IPS-NIHi7 (cell line): ENCODE measurements around the gene CDK18.
A peak's percentile ranks its signal among the peaks of the same experiment; 100 is the strongest.

Source experiments
- DNase-seq: peaks from one replicate; pipeline ENCODE4 v3.0.0; 2012; ENCODE audit warnings: mixed read lengths; ENCODE audit errors: extremely low spot score

The CDK18 gene

DNA sequence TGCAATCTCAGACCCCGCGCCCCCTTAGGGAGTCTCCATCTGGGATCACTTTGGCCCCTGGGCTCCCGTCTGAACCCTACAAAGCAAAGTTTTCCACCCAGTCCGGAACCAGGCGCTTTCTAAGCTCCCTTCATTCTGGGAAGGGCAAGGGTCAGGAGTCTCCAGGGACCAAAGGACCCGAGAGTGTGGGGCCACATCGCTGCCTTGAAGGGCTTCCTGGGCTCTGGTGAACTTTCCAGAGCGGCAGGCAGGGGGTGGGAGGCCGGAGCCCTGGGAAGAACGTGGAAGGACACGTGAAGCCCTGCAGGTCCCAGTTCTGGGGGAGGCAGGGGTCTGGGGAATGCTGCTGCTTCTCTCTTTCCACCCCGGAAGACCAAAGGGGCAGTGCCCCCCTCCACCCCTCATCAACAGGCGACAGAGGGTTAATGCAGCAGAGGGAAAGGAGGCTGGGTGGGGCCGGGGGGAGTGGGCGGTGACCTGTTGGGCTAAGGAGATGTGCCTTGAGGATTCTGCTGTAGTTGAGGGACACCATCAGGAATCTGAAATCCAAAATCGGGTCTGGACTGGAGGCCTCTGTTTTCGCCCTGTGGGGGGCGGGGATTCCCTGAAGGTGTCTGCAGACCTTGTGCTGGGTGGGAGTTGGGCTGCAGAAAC is 734 bp downstream of the CDK18 start:
- peak; percentile 56 for DNase-seq

DNA sequence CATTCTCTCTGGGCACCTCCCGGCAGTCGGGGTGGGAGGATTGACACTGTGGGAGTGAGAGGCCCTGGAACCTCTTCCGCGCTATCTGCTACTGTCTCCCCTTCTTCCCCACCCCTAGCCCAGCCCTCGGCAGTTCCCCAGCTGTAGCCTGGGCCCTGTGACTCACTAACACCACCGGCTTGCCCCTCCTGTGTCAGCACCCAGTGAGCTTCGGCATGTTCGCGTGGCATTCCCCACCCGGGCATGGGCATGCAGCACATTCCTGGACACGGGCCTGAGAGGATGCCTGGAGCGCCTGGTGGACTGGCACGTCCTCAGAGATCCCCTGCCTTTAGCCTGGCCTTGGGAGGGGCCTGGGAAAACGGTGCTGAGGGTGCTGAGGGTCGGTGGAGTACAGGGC is 1.3 kb downstream of the CDK18 start:
- DNase-seq, result no peak

GRCh38 chr1:205506409-205507200 is 2.1 kb downstream of the CDK18 start:
- DNase-seq, result no peak

GRCh38 chr1:205508227-205508714 is 3.8 kb downstream of the CDK18 start:
- no peak for DNase-seq

DNA sequence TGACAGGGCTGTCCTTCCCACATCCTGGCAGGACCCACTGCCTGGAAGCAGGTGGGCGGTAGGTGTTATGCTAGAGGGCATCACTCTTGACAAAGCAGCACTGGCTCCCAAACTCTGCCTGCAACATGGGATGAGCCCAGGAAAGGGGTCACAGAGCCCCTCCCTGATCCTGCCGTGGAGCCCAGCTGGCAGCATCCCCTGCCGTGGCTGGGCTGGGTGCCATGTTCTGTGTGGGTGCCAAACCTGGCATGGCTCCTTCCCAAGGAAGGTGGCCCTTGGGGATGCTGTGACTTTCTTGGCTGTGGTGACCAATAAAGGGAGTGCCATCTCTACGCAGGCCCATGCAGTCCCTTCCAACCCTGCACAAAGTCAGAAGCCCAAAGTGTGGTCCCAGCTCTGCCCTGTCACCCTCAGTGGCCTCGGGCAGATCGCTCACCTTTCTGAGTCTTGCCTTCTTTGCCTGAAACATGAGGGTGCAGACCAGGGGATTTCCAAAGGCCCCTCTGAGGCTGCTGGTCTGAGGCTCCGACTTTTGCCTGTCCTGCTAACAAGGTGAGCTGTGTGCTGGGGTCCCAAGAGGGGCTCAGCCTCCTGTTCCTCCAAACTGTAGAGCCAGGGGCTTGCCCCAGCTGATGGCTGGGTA is 6.0 kb downstream of the CDK18 start:
- DNase-seq, result no peak

GRCh38 chr1:205510951-205511330 is 6.5 kb downstream of the CDK18 start:
- no peak for DNase-seq

DNA sequence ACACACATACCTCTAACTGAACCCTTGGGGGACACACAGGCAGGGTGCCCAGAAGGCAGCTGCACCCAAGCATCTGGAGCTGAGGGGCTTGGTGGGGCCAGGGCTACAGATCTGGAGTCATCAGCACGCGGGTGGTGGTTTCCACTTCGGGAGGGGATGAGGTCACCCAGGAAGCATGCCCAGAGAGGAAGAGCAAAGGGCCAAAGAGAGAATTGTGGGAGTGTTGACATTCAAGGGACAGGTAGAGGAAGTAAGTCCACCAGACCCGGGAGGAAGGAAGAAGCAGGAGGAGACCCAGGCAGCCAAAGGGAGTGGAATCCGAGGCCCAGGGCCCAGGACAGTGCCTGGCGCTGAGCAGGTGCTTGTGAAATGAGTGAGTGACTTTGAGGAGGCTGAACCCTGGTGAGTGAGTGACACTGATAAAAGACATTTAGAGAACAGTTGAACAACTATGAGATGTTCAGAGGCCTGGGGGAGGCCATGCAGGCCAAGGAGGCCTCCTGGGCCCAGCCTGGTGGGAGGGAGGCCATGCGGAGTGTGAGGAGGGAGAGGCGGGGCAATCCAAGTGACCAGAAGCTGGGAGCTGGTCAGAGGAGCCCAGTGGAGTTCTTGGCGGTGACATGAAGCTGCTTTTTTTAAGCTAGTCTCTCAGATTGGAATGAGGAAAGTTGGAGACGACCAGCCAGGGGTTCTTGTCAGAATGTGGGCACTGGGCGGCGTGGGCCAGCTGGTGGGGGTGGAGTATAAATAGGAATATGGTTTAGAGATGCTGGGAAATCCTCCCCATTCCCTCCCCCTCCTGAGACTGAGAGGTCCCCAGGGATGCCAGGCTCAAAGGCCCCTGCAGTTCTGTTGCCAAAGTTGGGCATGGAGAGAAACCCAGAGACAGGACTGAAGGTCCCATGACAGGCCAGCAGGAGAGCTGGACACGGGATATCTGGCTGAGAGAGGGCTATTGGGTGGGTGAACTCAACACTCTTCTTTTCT is 7.9 kb downstream of the CDK18 start:
- DNase-seq, result no peak

GRCh38 chr1:205513774-205514173 is 9.3 kb downstream of the CDK18 start:
- no peak for DNase-seq

- no peak for DNase-seq
Measured at GRCh38 chr1:205514211-205515142, 10.0 kb downstream of the CDK18 start.

DNA sequence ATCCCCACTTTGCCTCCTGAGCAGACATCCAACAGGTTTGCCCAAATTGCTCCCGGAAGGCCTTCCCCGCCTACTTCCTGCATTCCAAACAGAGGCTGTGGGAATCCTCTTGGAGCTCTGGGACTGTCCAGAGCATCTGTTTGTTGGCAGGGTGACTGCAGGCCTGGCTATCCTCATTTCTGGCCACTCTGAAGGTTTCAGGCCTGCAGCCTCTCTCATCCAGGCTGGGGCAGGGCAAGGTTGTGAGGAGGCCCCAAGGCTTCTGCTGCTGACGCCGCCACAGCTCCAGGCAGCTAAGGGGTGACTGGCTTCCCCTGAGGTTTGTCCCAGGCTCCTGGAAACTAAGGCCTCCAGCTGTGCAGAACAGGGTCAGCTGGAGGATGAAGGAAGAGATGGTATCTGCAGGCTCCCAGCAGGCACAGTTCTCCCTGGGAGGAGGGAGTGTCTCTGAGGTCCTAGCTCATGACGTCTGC is 11.3 kb downstream of the CDK18 start:
- DNase-seq, result peak; percentile 45

- no peak for DNase-seq
Measured at GRCh38 chr1:205516362-205516761, 11.9 kb downstream of the CDK18 start.

- DNase-seq, result no peak
Measured at GRCh38 chr1:205517288-205517687, 12.8 kb downstream of the CDK18 start.

DNA sequence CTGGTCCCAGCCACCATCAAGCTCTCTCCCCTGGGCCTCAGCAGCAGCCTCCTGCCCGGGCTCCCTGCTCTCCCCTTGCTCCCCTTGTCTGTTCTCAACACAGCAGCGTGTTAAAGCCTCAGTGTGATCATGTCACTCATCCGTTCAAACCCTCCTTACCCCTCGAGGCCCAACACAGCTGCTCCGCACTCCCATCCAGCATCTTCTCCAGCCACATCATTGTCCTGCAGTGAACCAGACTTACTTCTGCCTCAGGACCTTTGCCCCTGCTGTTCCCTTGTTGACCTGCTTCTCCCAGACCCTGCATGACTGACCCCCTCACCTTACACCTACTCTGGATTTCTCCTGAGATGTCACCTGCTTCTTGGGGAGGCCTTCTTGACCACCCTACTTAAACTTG is 13.3 kb downstream of the CDK18 start:
- DNase-seq, result no peak

- no peak for DNase-seq
Measured at GRCh38 chr1:205518661-205519540, 14.4 kb downstream of the CDK18 start.

GRCh38 chr1:205519541-205520131 is 15.2 kb downstream of the CDK18 start:
- DNase-seq, result peak; percentile 44

- DNase-seq, result no peak
Measured at GRCh38 chr1:205520709-205521108, 16.2 kb downstream of the CDK18 start.

GRCh38 chr1:205521686-205522085 is 17.2 kb downstream of the CDK18 start:
- no peak for DNase-seq

- no peak for DNase-seq
Measured at GRCh38 chr1:205522692-205523091, 18.2 kb downstream of the CDK18 start.
